HepG2 (cell line): ENCODE data around the gene TMEM240. TPM values are rescaled to one million over a fixed set of nuclear protein-coding genes. Genes with fewer than 3 reads are reported as not detected.
A peak's percentile ranks its signal among the peaks of the same experiment; 100 is the strongest.

Source experiments
- ARNT ChIP-seq: fragments of 450-650 bp; IDR thresholded peaks from 2 replicates; pipeline ENCODE4 v1.6.1; 2017
- ATF7 ChIP-seq, 2 experiments: fragments of 450-650 bp in 1 of 2; sonication (generic) in 1 of 2; formaldehyde crosslinking in 1 of 2; IDR thresholded peaks; 2 replicates each; pipeline versions ENCODE4 v1.4.0 to v1.6.1; 2016 to 2020; ENCODE audit warnings: antibody characterized with exemption in 1 of 2, mild to moderate bottlenecking in 1 of 2, missing genetic modification reagents in 1 of 2
- EED ChIP-seq: sonication (generic); formaldehyde crosslinking; IDR thresholded peaks from 2 replicates; pipeline ENCODE4 v1.5.0; 2020; ENCODE audit warnings: mild to moderate bottlenecking, missing genetic modification reagents
- HNF1A ChIP-seq, 2 experiments: sonication (generic) in 1 of 2; formaldehyde crosslinking in 1 of 2; IDR thresholded peaks; 2 replicates each; pipeline versions ENCODE4 v1.4.0 to v1.6.1; 2016 to 2020; ENCODE audit warnings: borderline replicate concordance in 1 of 2, low read depth in 1 of 2, mild to moderate bottlenecking in 1 of 2, missing genetic modification reagents in 1 of 2
- SP4 ChIP-seq: sonication (generic); formaldehyde crosslinking; IDR thresholded peaks from 2 replicates; pipeline ENCODE4 v1.8.1; 2023; ENCODE audit warnings: mild to moderate bottlenecking, missing genetic modification reagents
- STAG1 ChIP-seq: sonication (generic); formaldehyde crosslinking; IDR thresholded peaks from 2 replicates; pipeline ENCODE4 v1.4.0; 2020; ENCODE audit warnings: missing genetic modification reagents
- TGIF2 ChIP-seq: IDR thresholded peaks from 2 replicates; pipeline ENCODE4 v1.6.1; 2016; ENCODE audit warnings: control low read depth, missing compliant biosample characterization
- ZNF33B ChIP-seq: sonication (generic); formaldehyde crosslinking; IDR thresholded peaks from 2 replicates; pipeline ENCODE4 v1.5.1; 2020; ENCODE audit warnings: mild to moderate bottlenecking, missing genetic modification reagents
- ZNF44 ChIP-seq: sonication (generic); formaldehyde crosslinking; IDR thresholded peaks from 2 replicates; pipeline ENCODE4 v1.5.1; 2020; ENCODE audit warnings: mild to moderate bottlenecking, missing genetic modification reagents
- ZNF598 ChIP-seq: sonication (generic); formaldehyde crosslinking; IDR thresholded peaks from 2 replicates; pipeline ENCODE4 v1.5.1; 2020; ENCODE audit warnings: mild to moderate bottlenecking, missing genetic modification reagents, borderline replicate concordance
- polyA plus RNA-seq, 8 experiments: library from polyadenylated mRNA; depleted of rRNA in 3 of 8; stranded (reverse) in 7 of 8; unstranded in 1 of 8; fragments of >200 nt; fragmentation: Illumina TruSeq in 4 of 8; extraction: Trizol in 4 of 8; gene quantifications; 2 replicates each; pipeline versions ENCODE4 v1.2.1 to v1.2.3, GENCODE V29; 2011 to 2016; ENCODE audit warnings: low read depth in 4 of 8, missing spikeins in 1 of 8, mixed read lengths in 1 of 8; ENCODE audit not compliant: insufficient read depth in 1 of 8
- total RNA-seq, 5 experiments: library from RNA; depleted of rRNA; stranded (reverse); fragments of >200 nt; fragmentation: Illumina TruSeq; extraction: Trizol; gene quantifications; 2 replicates each; pipeline ENCODE4 v1.2.3, GENCODE V29; 2016; ENCODE audit warnings: low read depth in 1 of 5
- TF ChIP-seq, protein P1 (sequence below): sonication (generic); formaldehyde crosslinking; IDR thresholded peaks from 2 replicates; pipeline ENCODE4 v1.4.0; 2020; ENCODE audit warnings: missing genetic modification reagents
- TF ChIP-seq, protein P2 (sequence below): sonication (generic); formaldehyde crosslinking; IDR thresholded peaks from 2 replicates; pipeline ENCODE4 v1.4.0; 2020; ENCODE audit warnings: missing genetic modification reagents
- TF ChIP-seq, protein P3 (sequence below), 2 experiments: IDR thresholded peaks; 2 replicates each; pipeline ENCODE4 v1.6.1; 2011 to 2012; ENCODE audit warnings: low read length in 2 of 2, borderline replicate concordance in 1 of 2, low read depth in 1 of 2, mild to moderate bottlenecking in 1 of 2, moderate library complexity in 1 of 2

The TMEM240 gene
- total and polyA plus RNA-seq, 2 of the 13 experiments (the other 11 are each of a cell fraction or from before 2014, with no cell fraction given): 0.17 TPM; not detected in 1

DNA sequence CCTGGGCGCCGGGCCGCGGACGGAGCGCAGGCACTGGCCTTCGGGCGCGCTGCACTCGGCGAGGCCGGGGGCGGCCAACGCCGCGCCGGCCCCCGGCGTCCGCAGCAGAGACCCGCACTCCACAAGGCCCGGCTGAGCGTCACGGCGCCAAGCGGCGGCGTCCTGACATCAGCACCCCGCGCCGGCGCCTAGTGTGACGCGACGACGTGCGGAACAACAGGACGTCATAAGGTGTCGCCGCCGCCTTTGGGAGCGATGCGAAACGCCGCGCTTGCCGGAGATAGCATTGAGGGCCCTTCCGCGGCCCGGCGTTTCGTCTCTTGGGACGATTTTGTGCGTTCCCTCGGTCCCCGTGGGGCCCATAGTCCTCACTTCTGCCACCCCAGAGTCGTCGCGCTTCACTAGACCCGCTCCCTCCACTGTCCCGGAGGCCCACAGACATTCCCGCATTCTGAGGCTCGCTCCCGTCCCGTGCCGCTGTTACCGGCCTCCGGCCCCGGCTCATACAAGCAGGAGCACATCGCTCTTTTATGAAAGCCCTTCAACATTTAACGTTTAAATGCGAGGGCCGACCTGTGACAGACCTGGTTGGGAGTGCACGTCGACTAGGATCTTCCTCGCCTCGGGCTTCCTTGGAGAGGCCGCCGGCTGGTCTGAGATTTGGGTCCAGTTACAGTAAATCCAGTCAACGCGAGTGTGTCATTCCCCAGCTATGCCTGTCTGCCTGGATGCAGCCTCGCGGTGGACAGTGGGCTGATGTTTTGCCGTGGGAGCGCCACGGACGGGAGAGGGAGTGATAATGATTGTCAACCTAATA, 34.5 kb upstream of the TMEM240 start, which contains the start of gene SSU72 (continued):
- TF ChIP-seq, protein P1, sequence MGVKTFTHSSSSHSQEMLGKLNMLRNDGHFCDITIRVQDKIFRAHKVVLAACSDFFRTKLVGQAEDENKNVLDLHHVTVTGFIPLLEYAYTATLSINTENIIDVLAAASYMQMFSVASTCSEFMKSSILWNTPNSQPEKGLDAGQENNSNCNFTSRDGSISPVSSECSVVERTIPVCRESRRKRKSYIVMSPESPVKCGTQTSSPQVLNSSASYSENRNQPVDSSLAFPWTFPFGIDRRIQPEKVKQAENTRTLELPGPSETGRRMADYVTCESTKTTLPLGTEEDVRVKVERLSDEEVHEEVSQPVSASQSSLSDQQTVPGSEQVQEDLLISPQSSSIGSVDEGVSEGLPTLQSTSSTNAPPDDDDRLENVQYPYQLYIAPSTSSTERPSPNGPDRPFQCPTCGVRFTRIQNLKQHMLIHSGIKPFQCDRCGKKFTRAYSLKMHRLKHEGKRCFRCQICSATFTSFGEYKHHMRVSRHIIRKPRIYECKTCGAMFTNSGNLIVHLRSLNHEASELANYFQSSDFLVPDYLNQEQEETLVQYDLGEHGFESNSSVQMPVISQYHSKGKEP: 0 out of 2 replicates have a peak, but pooled peaks have one; percentile 35
- TF ChIP-seq ZNF33B (CRISPR knock-in tag): peak; percentile 22; the same call in 1 of the 2 replicates
- TF ChIP-seq STAG1 (CRISPR knock-in tag): no peak
- no peak for TF ChIP-seq ATF7 (IDR thresholded peaks at IDR 0.05)
- TF ChIP-seq ATF7 (CRISPR knock-in tag; IDR thresholded peaks at IDR 0.05): no peak
- TF ChIP-seq TGIF2 (CRISPR knock-in tag): peak; percentile 61; the same call in 1 of the 2 replicates
- peak; percentile 88 for TF ChIP-seq ZNF598
- TF ChIP-seq SP4 (CRISPR knock-in tag): peak; percentile 75; the same call in 1 of the 2 replicates
- no peak for TF ChIP-seq HNF1A (IDR thresholded peaks at IDR 0.05; ENCODE audit: low read depth)
- TF ChIP-seq HNF1A (CRISPR knock-in tag; IDR thresholded peaks at IDR 0.05; ENCODE audit: borderline replicate concordance): 0 out of 2 replicates have a peak, but pooled peaks have one; percentile 35
- TF ChIP-seq, protein P2, sequence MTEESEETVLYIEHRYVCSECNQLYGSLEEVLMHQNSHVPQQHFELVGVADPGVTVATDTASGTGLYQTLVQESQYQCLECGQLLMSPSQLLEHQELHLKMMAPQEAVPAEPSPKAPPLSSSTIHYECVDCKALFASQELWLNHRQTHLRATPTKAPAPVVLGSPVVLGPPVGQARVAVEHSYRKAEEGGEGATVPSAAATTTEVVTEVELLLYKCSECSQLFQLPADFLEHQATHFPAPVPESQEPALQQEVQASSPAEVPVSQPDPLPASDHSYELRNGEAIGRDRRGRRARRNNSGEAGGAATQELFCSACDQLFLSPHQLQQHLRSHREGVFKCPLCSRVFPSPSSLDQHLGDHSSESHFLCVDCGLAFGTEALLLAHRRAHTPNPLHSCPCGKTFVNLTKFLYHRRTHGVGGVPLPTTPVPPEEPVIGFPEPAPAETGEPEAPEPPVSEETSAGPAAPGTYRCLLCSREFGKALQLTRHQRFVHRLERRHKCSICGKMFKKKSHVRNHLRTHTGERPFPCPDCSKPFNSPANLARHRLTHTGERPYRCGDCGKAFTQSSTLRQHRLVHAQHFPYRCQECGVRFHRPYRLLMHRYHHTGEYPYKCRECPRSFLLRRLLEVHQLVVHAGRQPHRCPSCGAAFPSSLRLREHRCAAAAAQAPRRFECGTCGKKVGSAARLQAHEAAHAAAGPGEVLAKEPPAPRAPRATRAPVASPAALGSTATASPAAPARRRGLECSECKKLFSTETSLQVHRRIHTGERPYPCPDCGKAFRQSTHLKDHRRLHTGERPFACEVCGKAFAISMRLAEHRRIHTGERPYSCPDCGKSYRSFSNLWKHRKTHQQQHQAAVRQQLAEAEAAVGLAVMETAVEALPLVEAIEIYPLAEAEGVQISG (CRISPR knock-in tag): peak; percentile 86
- no peak for TF ChIP-seq ARNT
- no peak; the same call in 1 of the 2 replicates for TF ChIP-seq EED (CRISPR knock-in tag)
- TF ChIP-seq ZNF44: peak; percentile 79; the same call in 1 of the 2 replicates
- TF ChIP-seq, protein P3, sequence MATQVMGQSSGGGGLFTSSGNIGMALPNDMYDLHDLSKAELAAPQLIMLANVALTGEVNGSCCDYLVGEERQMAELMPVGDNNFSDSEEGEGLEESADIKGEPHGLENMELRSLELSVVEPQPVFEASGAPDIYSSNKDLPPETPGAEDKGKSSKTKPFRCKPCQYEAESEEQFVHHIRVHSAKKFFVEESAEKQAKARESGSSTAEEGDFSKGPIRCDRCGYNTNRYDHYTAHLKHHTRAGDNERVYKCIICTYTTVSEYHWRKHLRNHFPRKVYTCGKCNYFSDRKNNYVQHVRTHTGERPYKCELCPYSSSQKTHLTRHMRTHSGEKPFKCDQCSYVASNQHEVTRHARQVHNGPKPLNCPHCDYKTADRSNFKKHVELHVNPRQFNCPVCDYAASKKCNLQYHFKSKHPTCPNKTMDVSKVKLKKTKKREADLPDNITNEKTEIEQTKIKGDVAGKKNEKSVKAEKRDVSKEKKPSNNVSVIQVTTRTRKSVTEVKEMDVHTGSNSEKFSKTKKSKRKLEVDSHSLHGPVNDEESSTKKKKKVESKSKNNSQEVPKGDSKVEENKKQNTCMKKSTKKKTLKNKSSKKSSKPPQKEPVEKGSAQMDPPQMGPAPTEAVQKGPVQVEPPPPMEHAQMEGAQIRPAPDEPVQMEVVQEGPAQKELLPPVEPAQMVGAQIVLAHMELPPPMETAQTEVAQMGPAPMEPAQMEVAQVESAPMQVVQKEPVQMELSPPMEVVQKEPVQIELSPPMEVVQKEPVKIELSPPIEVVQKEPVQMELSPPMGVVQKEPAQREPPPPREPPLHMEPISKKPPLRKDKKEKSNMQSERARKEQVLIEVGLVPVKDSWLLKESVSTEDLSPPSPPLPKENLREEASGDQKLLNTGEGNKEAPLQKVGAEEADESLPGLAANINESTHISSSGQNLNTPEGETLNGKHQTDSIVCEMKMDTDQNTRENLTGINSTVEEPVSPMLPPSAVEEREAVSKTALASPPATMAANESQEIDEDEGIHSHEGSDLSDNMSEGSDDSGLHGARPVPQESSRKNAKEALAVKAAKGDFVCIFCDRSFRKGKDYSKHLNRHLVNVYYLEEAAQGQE (IDR thresholded peaks at IDR 0.05; ENCODE audit: borderline replicate concordance in 1 of 2, low read depth in 1 of 2, low read length in 2 of 2): no peak
